GM12878 (cell line): ENCODE data around the gene TMC4. TPM values are rescaled to one million over a fixed set of nuclear protein-coding genes. Genes with fewer than 3 reads are reported as not detected.

Source experiments
- ATAC-seq: fragments of 200-7000 bp; cut with Tn5 transposase; 3 replicates; pipeline ENCODE4 v1.9.1; 2020; ENCODE audit warnings: mild to moderate bottlenecking, moderate library complexity
- BruUV-seq: library from RNA; stranded (reverse); fragments of 400-500 nt; replicated peaks from 2 replicates; lab custom pipeline; 2021; lab: Mats Ljungman, UMichigan
- CTCF ChIA-PET: fragments of 300-600 bp; sonication (Branson Sonifier 250); formaldehyde crosslinking; extraction: SDS; loops from one replicate; lab custom pipeline; 2021; ENCODE audit warnings: inconsistent platforms; lab: Yijun Ruan, JAX
- POLR2A ChIA-PET: fragments of 350-600 bp; formaldehyde crosslinking; extraction: SDS; loops from one replicate; lab custom pipeline; 2021; ENCODE audit warnings: inconsistent platforms; lab: Charles Lee
- RAD21 ChIA-PET: fragments of 300-600 bp; sonication (Branson Sonifier 250); formaldehyde crosslinking; loops from one replicate; lab custom pipeline; 2023; ENCODE audit warnings: antibody characterized with exemption; ENCODE audit not compliant: unreplicated experiment; lab: Charles Lee
- SMC1A ChIA-PET: fragments of 300-600 bp; sonication (Branson Sonifier 250); formaldehyde crosslinking; loops from one replicate; lab custom pipeline; 2023; ENCODE audit not compliant: unreplicated experiment, uncharacterized antibody; lab: Charles Lee
- DNase-seq: peaks from one replicate; pipeline ENCODE4 v3.0.0-alpha.2; 2011; ENCODE audit warnings: low read depth, low spot score
- FAIRE-seq: peaks from 3 replicates; lab custom pipeline; 2011; peaks lifted over from hg19 to GRCh38; lab: Jason Lieb, UNC
- H2AFZ ChIP-seq: 2 replicates; pipeline ENCODE4 v1.6.0; 2011; ENCODE audit warnings: low read depth, low read length, control low read depth; ENCODE audit not compliant: control insufficient read depth
- H3K27ac ChIP-seq: 2 replicates; pipeline ENCODE4 v1.5.1; 2011; ENCODE audit warnings: control low read depth; ENCODE audit not compliant: control insufficient read depth, insufficient read depth
- H3K27me3 ChIP-seq, 2 experiments: replicated peaks in 1 of 2; 2 replicates each; pipeline versions ENCODE4 v1.6.0 to v1.6.1; 2011; ENCODE audit warnings: low read length in 1 of 2; ENCODE audit not compliant: control insufficient read depth in 2 of 2, insufficient read depth in 2 of 2
- H3K36me3 ChIP-seq, 2 experiments: 2 replicates each; pipeline ENCODE4 v1.5.1; 2011; ENCODE audit warnings: low read length in 1 of 2; ENCODE audit not compliant: control insufficient read depth in 2 of 2, insufficient read depth in 2 of 2
- H3K4me1 ChIP-seq: 2 replicates; pipeline ENCODE4 v1.6.1; 2011; ENCODE audit warnings: mild to moderate bottlenecking, low read length, moderate library complexity, mixed read lengths; ENCODE audit not compliant: control insufficient read depth, insufficient read depth
- H3K4me2 ChIP-seq: 2 replicates; pipeline ENCODE4 v1.6.0; 2011; ENCODE audit warnings: control low read depth; ENCODE audit not compliant: control insufficient read depth, insufficient read depth
- H3K4me3 ChIP-seq: fragments of 200-600 bp; sonication (generic); 2 replicates; pipeline ENCODE4 v1.5.1; 2016
- H3K79me2 ChIP-seq: 2 replicates; pipeline ENCODE4 v1.6.0; 2011; ENCODE audit warnings: low read length; ENCODE audit not compliant: control insufficient read depth, insufficient read depth
- H3K9ac ChIP-seq: 2 replicates; pipeline ENCODE4 v1.8.0; 2011; ENCODE audit warnings: low read length, control low read depth, mixed read lengths; ENCODE audit not compliant: control insufficient read depth, insufficient read depth
- H3K9me3 ChIP-seq: replicated peaks from 3 replicates; pipeline ENCODE4 v1.5.1; 2011; ENCODE audit warnings: mild to moderate bottlenecking, low read length; ENCODE audit not compliant: control insufficient read depth, insufficient read depth
- H4K20me1 ChIP-seq: 2 replicates; pipeline ENCODE4 v1.6.0; 2011; ENCODE audit not compliant: control insufficient read depth, insufficient read depth
- CBX5 ChIP-seq: sonication (generic); IDR thresholded peaks from 2 replicates; pipeline ENCODE4 v1.6.1; 2016; ENCODE audit warnings: low read depth, moderate library complexity, mild to moderate bottlenecking, inconsistent platforms
- ETV6 ChIP-seq, 2 experiments: fragments of 450-650 bp in 1 of 2; IDR thresholded peaks in 1 of 2; conservative IDR thresholded peaks in 1 of 2; 2 replicates each; pipeline ENCODE4 v1.6.1; 2014; ENCODE audit warnings: antibody characterized with exemption in 1 of 2, borderline replicate concordance in 1 of 2, low read depth in 1 of 2, mild to moderate bottlenecking in 1 of 2, moderate library complexity in 1 of 2
- GABPA ChIP-seq: IDR thresholded peaks from 2 replicates; pipeline ENCODE4 v1.6.1; 2014; ENCODE audit warnings: antibody characterized with exemption, low read depth, mild to moderate bottlenecking, inconsistent platforms
- IKZF2 ChIP-seq, 2 experiments: fragments of 450-650 bp; IDR thresholded peaks; 2 replicates each; pipeline ENCODE4 v1.6.1; 2017; ENCODE audit warnings: mild to moderate bottlenecking in 2 of 2, moderate library complexity in 2 of 2
- KAT2A ChIP-seq: conservative IDR thresholded peaks from 2 replicates; pipeline ENCODE4 v1.6.1; 2011; ENCODE audit warnings: low read depth, low read length; ENCODE audit not compliant: control insufficient read depth
- KLF5 ChIP-seq: fragments of 450-650 bp; IDR thresholded peaks from 2 replicates; pipeline ENCODE4 v1.6.1; 2014; ENCODE audit warnings: mild to moderate bottlenecking; ENCODE audit not compliant: partially characterized antibody
- REST ChIP-seq: IDR thresholded peaks from 2 replicates; pipeline ENCODE4 v1.6.1; 2012; ENCODE audit warnings: mild to moderate bottlenecking, low read depth, low read length
- SREBF2 ChIP-seq: IDR thresholded peaks from 2 replicates; pipeline ENCODE4 v1.6.1; 2012; ENCODE audit warnings: mild to moderate bottlenecking, low read length
- TBL1XR1 ChIP-seq: IDR thresholded peaks from 2 replicates; pipeline ENCODE4 v1.6.1; 2012; ENCODE audit warnings: low read depth, low read length, improper control_type of control experiment
- ZBED1 ChIP-seq: IDR thresholded peaks from 2 replicates; pipeline ENCODE4 v1.6.1; 2016; ENCODE audit warnings: borderline replicate concordance
- ZNF24 ChIP-seq: fragments of 450-650 bp; IDR thresholded peaks from 2 replicates; pipeline ENCODE4 v1.6.1; 2017; ENCODE audit warnings: antibody characterized with exemption, mild to moderate bottlenecking
- WGBS: methylation state at CpG from one replicate; pipeline ENCODE4 v1.1.6; 2016; ENCODE audit warnings: low lambda C conversion rate; ENCODE audit not compliant: insufficient replicate concordance, insufficient coverage; ENCODE audit errors: missing lambda C conversion rate; 5-methylcytosine and 5-hydroxymethylcytosine counted together
- in situ Hi-C: fragments of 300-500 bp; cut with MboI; formaldehyde crosslinking; loops from 9 replicates; pipeline ENCODE4 v1.14.3; 2018; ENCODE audit warnings: mixed read lengths
- intact Hi-C: fragments of 100-400 bp; cut with micrococcal nuclease; formaldehyde crosslinking; loops from one replicate; pipeline ENCODE4 v1.14.2; 2022; ENCODE audit not compliant: unreplicated experiment
- polyA plus RNA-seq, 11 experiments: library from polyadenylated mRNA; depleted of rRNA in 4 of 11; unstranded in 6 of 11; stranded (reverse) in 5 of 11; fragments of >200 nt; fragmentation: Nextera tagmentation in 4 of 11; fragmentation: Illumina TruSeq in 1 of 11; extraction: Ambion mirVana in 4 of 11; extraction: Trizol in 1 of 11; gene quantifications; 1 replicate in 1 of 11; 2 replicates in 10 of 11; pipeline versions ENCODE4 v1.2.1 to v1.2.3, GENCODE V29; 2011 to 2016; ENCODE audit warnings: inconsistent platforms in 2 of 11, missing spikeins in 2 of 11, low read depth in 1 of 11
- total RNA-seq, 4 experiments: library from RNA; depleted of rRNA in 3 of 4; stranded (reverse); fragments of >200 nt in 3 of 4; fragmentation: Illumina TruSeq in 1 of 4; extraction: Trizol in 1 of 4; gene quantifications; 2 replicates each; pipeline versions ENCODE4 v1.2.1 to v1.2.3, GENCODE V29; 2013 to 2021

TMC4 gene
- total and polyA plus RNA-seq, 10 of the 15 experiments (the other 5 are each of a cell fraction or from before 2014, with no cell fraction given), result 0.33 to 0.83 (median 0.74) TPM; not detected in 7

- no peak for DNase-seq
- RAD21 ChIA-PET, result no interaction called here
- H3K36me3 ChIP-seq, result peaks cover 0 to 17% of the 10 kb centered on the region in 2 experiments; a peak in 3 of 4 replicates
- CTCF ChIA-PET, result no interaction called here
- 98% methylated on average over 20 of the region's 20 CpGs for WGBS
- H3K9me3 ChIP-seq, result peaks cover 2% of the 10 kb centered on the region; the same call in 2 of the 3 replicates
- H3K4me3 ChIP-seq, result no peak overlapping the region
- H3K4me2 ChIP-seq, result no peak overlapping the region
- no peaks in the 10 kb centered on the region for H3K27me3 ChIP-seq
- no peak overlapping the region for H3K9ac ChIP-seq
- POLR2A ChIA-PET, result no interaction called here
- in situ Hi-C loops, result loop anchor here (25.0 kb wide), 1 partner anchor 1533 kb away; the partner anchor contains the start of gene U2AF2
- ATAC-seq, result no peak
- SMC1A ChIA-PET, result no interaction called here
- intact Hi-C loops, result no loop called here
- no peak overlapping the region for H2AFZ ChIP-seq
- H3K79me2 ChIP-seq, result no peaks in the 10 kb centered on the region
- H3K4me1 ChIP-seq, result no peaks in the 10 kb centered on the region
- H4K20me1 ChIP-seq, result no peaks in the 10 kb centered on the region
- TF ChIP-seq TBL1XR1, result no peak
- TF ChIP-seq ZNF24, result no peak
- TF ChIP-seq KLF5, result no peak
- TF ChIP-seq IKZF2 (IDR thresholded peaks at IDR 0.05), result no peak
- no peak for TF ChIP-seq ZBED1
- TF ChIP-seq SREBF2, result no peak
- no peak for FAIRE-seq
- BruUV-seq, result no TSS peak
- no peak overlapping the region for H3K27ac ChIP-seq
Measured at GRCh38 chr19:54129617-54129996, 43.4 kb downstream of the TMC4 start.

GRCh38 chr19:54128796-54129616 lies 44.0 kb downstream of the TMC4 start:
- Histone ChIP-seq H3K4me3 (no peak overlapping the region), H3K4me1 (no peaks in the 10 kb centered on the region), H3K4me2 (no peak overlapping the region), H3K36me3 (peaks cover 0 to 22% of the 10 kb centered on the region in 2 experiments; a peak in 3 of 4 replicates), H3K27ac (no peak overlapping the region), H2AFZ (no peak overlapping the region), H3K79me2 (no peaks in the 10 kb centered on the region), H4K20me1 (no peaks in the 10 kb centered on the region), H3K9ac (no peak overlapping the region), H3K27me3 (no peaks in the 10 kb centered on the region), H3K9me3 (peaks cover 2% of the 10 kb centered on the region; the same call in 2 of the 3 replicates)
- DNase-seq (no peak), ATAC-seq (no peak), FAIRE-seq (no peak)
- ChIA-PET POLR2A (no interaction called here), SMC1A (no interaction called here), CTCF (no interaction called here), RAD21 (no interaction called here)
- intact Hi-C loops (no loop called here), in situ Hi-C loops (loop anchor here (25.0 kb wide), 1 partner anchor 1533 kb away; the partner anchor contains the start of gene U2AF2)
- WGBS, result over 99% methylated on average over 41 of the region's 41 CpGs
- no TSS peak for BruUV-seq
- no peak for TF ChIP-seq GABPA
- TF ChIP-seq ETV6 (conservative IDR thresholded peaks at IDR 0.05 in 1 of 2, IDR thresholded peaks at IDR 0.05 in 1 of 2; ENCODE audit: borderline replicate concordance in 1 of 2, low read depth in 1 of 2), result no peak
- no peak for TF ChIP-seq REST
- TF ChIP-seq KAT2A, result no peak
- no peak for TF ChIP-seq CBX5
